Endothelial cell of umbilical vein (primary cell): Measurements from ENCODE around the gene NR1D1. TPM values are rescaled to one million over a fixed set of nuclear protein-coding genes. Genes with fewer than 3 reads are reported as not detected.

ENCODE experiments used
- BruUV-seq: library from RNA; stranded (reverse); fragments of 400-500 nt; replicated peaks from 2 replicates; lab custom pipeline; 2021; lab: Mats Ljungman, UMichigan
- CTCF ChIA-PET: fragments of 300-600, 350-600 bp; sonication (Branson Sonifier 250); formaldehyde crosslinking; loops from one replicate; lab custom pipeline; 2021; ENCODE audit warnings: antibody characterized with exemption, inconsistent platforms; lab: Charles Lee
- POLR2A ChIA-PET: fragments of 300-600, 350-600 bp; sonication (Branson Sonifier 250); formaldehyde crosslinking; loops from one replicate; lab custom pipeline; 2021; ENCODE audit warnings: antibody characterized with exemption, inconsistent platforms; lab: Charles Lee
- DNase-seq: peaks from one replicate; pipeline ENCODE4 v3.0.0-alpha.2; 2011; ENCODE audit warnings: low read depth, low spot score
- FAIRE-seq: peaks from 2 replicates; lab custom pipeline; 2011; peaks lifted over from hg19 to GRCh38; lab: Jason Lieb, UNC
- H2AFZ ChIP-seq: 2 replicates; pipeline ENCODE4 v1.6.0; 2012; ENCODE audit warnings: low read depth, low read length, control low read depth, inconsistent platforms
- H3K27ac ChIP-seq: 2 replicates; pipeline ENCODE4 v1.5.1; 2011; ENCODE audit warnings: low read depth, mild to moderate bottlenecking, control low read depth, low read length, moderate library complexity; ENCODE audit not compliant: insufficient read depth
- H3K27me3 ChIP-seq, 2 experiments: 2 replicates each; pipeline versions ENCODE4 v1.6.0 to v1.6.1; 2011; ENCODE audit warnings: low read length in 2 of 2, mixed read lengths in 1 of 2; ENCODE audit not compliant: control insufficient read depth in 2 of 2, insufficient read depth in 2 of 2
- H3K36me3 ChIP-seq, 2 experiments: 2 replicates in 1 of 2; 3 replicates in 1 of 2; pipeline ENCODE4 v1.5.1; 2011; ENCODE audit warnings: low read length in 2 of 2, mild to moderate bottlenecking in 1 of 2, moderate library complexity in 1 of 2; ENCODE audit not compliant: control insufficient read depth in 2 of 2, insufficient read depth in 2 of 2; ENCODE audit errors: extremely low read depth in 1 of 2
- H3K4me1 ChIP-seq: 3 replicates; pipeline ENCODE4 v1.5.1; 2011; ENCODE audit warnings: mild to moderate bottlenecking, low read length; ENCODE audit not compliant: control insufficient read depth, insufficient read depth; ENCODE audit errors: extremely low read depth
- H3K4me2 ChIP-seq: 2 replicates; pipeline ENCODE4 v1.6.1; 2011; ENCODE audit warnings: low read length, control low read depth, mixed read lengths; ENCODE audit not compliant: insufficient read depth
- H3K4me3 ChIP-seq, 3 experiments: fragments of 200-600 bp in 1 of 3; sonication (generic), shearing (Covaris generic) in 1 of 3; replicated peaks in 1 of 3; 2 replicates each; pipeline ENCODE4 v1.5.1; 2011 to 2016; ENCODE audit warnings: control low read depth in 3 of 3, low read length in 3 of 3, mild to moderate bottlenecking in 2 of 3, inconsistent platforms in 1 of 3, low read depth in 1 of 3, moderate library complexity in 1 of 3; ENCODE audit not compliant: insufficient read depth in 1 of 3
- H3K79me2 ChIP-seq: 2 replicates; pipeline ENCODE4 v1.6.0; 2012; ENCODE audit warnings: low read length, inconsistent platforms; ENCODE audit not compliant: control insufficient read depth, insufficient read depth
- H3K9ac ChIP-seq: replicated peaks from 2 replicates; pipeline ENCODE3; 2011; ENCODE audit warnings: low read length, control low read depth; ENCODE audit not compliant: insufficient read depth; ENCODE audit errors: extremely low read depth
- H3K9me1 ChIP-seq: replicated peaks from 3 replicates; pipeline ENCODE4 v1.6.0; 2011; ENCODE audit warnings: mild to moderate bottlenecking, low read length; ENCODE audit not compliant: control insufficient read depth, insufficient read depth; ENCODE audit errors: extremely low read depth
- H3K9me3 ChIP-seq: replicated peaks from 2 replicates; pipeline ENCODE4 v1.5.1; 2012; ENCODE audit warnings: low read length, inconsistent platforms; ENCODE audit not compliant: control insufficient read depth, insufficient read depth
- H4K20me1 ChIP-seq: replicated peaks from 2 replicates; pipeline ENCODE3; 2011; ENCODE audit warnings: mild to moderate bottlenecking, low read length; ENCODE audit not compliant: control insufficient read depth, insufficient read depth; ENCODE audit errors: extremely low read depth
- CTCF ChIP-seq, 2 donors: IDR thresholded peaks; 1 replicate in 1 of 2; 2 replicates in 1 of 2; pipeline ENCODE4 v1.5.1; 2011; ENCODE audit warnings: low read length in 2 of 2, mild to moderate bottlenecking in 2 of 2, moderate library complexity in 2 of 2, control low read depth in 1 of 2, inconsistent platforms in 1 of 2, low read depth in 1 of 2; ENCODE audit not compliant: insufficient read depth in 1 of 2; ENCODE audit errors: extremely low read depth in 1 of 2
- EZH2 ChIP-seq: IDR thresholded peaks from 2 replicates; pipeline ENCODE4 v1.6.1; 2012; ENCODE audit warnings: borderline replicate concordance, low read depth, mild to moderate bottlenecking, moderate library complexity, low read length, inconsistent platforms; ENCODE audit not compliant: severe bottlenecking
- FOS ChIP-seq: IDR thresholded peaks from 2 replicates; pipeline ENCODE4 v1.6.1; 2011; ENCODE audit warnings: mild to moderate bottlenecking, low read length, moderate library complexity, borderline replicate concordance; ENCODE audit not compliant: insufficient read depth
- GATA2 ChIP-seq: IDR thresholded peaks from 2 replicates; pipeline ENCODE4 v1.7.0; 2011; ENCODE audit warnings: low read depth, mild to moderate bottlenecking, moderate library complexity, mixed read lengths, low read length; ENCODE audit not compliant: insufficient read length, insufficient read depth
- JUN ChIP-seq: IDR thresholded peaks from 2 replicates; pipeline ENCODE4 v1.6.1; 2011; ENCODE audit warnings: borderline replicate concordance, low read depth; ENCODE audit not compliant: insufficient read length, insufficient read depth
- MAX ChIP-seq: IDR thresholded peaks from 2 replicates; pipeline ENCODE4 v1.6.1; 2011; ENCODE audit not compliant: insufficient read depth, insufficient read length
- POLR2A ChIP-seq: IDR thresholded peaks from 2 replicates; pipeline ENCODE4 v1.6.1; 2012; ENCODE audit warnings: low read depth, mild to moderate bottlenecking, control low read depth, low read length
- POLR2AphosphoS5 ChIP-seq: IDR thresholded peaks from 2 replicates; pipeline ENCODE4 v1.6.1; 2012; ENCODE audit warnings: low read depth, mild to moderate bottlenecking, control low read depth, low read length, moderate library complexity; ENCODE audit not compliant: insufficient read depth
- dilution Hi-C: fragments of 300-500 bp; cut with MboI; formaldehyde crosslinking; loops from one replicate; pipeline ENCODE4 v1.15.0; 2019; ENCODE audit warnings: low sequenced_read_pairs; ENCODE audit not compliant: extremely low pct_ligation_motif_present
- intact Hi-C: fragments of 100-400 bp; cut with micrococcal nuclease; formaldehyde crosslinking; loops from one replicate; pipeline ENCODE4 v1.10.0; 2022
- polyA plus RNA-seq, 4 experiments: library from polyadenylated mRNA; depleted of rRNA in 3 of 4; stranded (reverse) in 3 of 4; unstranded in 1 of 4; fragments of >200 nt; gene quantifications; 2 replicates each; pipeline versions ENCODE4 v1.2.1 to v1.2.3, GENCODE V29; 2011 to 2012; ENCODE audit warnings: missing spikeins in 1 of 4
- total RNA-seq: library from RNA; stranded (reverse); gene quantifications from 2 replicates; pipeline ENCODE4 v1.2.3, GENCODE V29; 2021

Gene NR1D1
- total and polyA plus RNA-seq, 2 donors (not counting 3 experiments of a cell fraction or from before 2014, with no cell fraction given), result 2.5 to 5.2 TPM

GRCh38 chr17:40074871-40075200 is 25.6 kb downstream of the NR1D1 start:
- ChIA-PET POLR2A (no interaction called here), CTCF (interaction anchor here (1.3 to 6.8 kb wide), 22 partner anchors 9 to 117 kb away, joined by 5 to 62 read pairs (median 12); partner anchors contain the start of genes CSF3, MED24, MSL1 and NR1D1)
- dilution Hi-C loops (no loop called here), intact Hi-C loops (loop anchor here (1.0 kb wide), 2 partner anchors 36 to 62 kb away; no protein-coding TSS in a partner anchor)
- H2AFZ ChIP-seq, result no peak overlapping the region
- BruUV-seq, result no TSS peak
- H3K4me3 ChIP-seq, result no peak overlapping the region
- H3K79me2 ChIP-seq, result no peaks in the 10 kb centered on the region
- H3K9ac ChIP-seq, result no peak overlapping the region
- TF ChIP-seq MAX (no peak), EZH2 (no peak), POLR2A (no peak), GATA2 (no peak), CTCF (IDR thresholded peaks at IDR 0.05; ENCODE audit: extremely low read depth in 1 of 2, insufficient read depth in 1 of 2, low read depth in 1 of 2, low read length in 2 of 2) (no peak), FOS (no peak), JUN (no peak), POLR2AphosphoS5 (no peak)
- no peak for DNase-seq
- FAIRE-seq, result no peak
- H3K9me1 ChIP-seq, result no peaks in the 10 kb centered on the region
- no peak overlapping the region for H3K27ac ChIP-seq
- peaks cover 0 to 10% of the 10 kb centered on the region in 2 experiments for H3K36me3 ChIP-seq
- H3K9me3 ChIP-seq, result no peaks in the 10 kb centered on the region
- H3K4me2 ChIP-seq, result no peak overlapping the region
- H3K27me3 ChIP-seq, result no peaks in the 10 kb centered on the region
- peaks cover 18% of the 10 kb centered on the region for H3K4me1 ChIP-seq
- H4K20me1 ChIP-seq, result no peaks in the 10 kb centered on the region
